Stimulated activated CD8-positive, alpha-beta memory T cell treated with anti-CD3 and anti-CD28 coated beads, Interleukin-15, amount 100 ng/mL, for 48 hours (primary cell): ENCODE results near the gene GRID1.

Experiments
- DNase-seq, 2 donors: peaks; one replicate each; pipeline ENCODE4 v3.0.0-alpha.2; 2020; ENCODE audit warnings: low read depth in 2 of 2

Gene GRID1

GRCh38 chr10:86213148-86213547, 153.4 kb downstream of the GRID1 start:
- no peak for DNase-seq

GRCh38 chr10:86212391-86212700, 154.2 kb downstream of the GRID1 start:
- no peak for DNase-seq

- no peak for DNase-seq
Measured at GRCh38 chr10:86211691-86212390, 154.8 kb downstream of the GRID1 start.

GRCh38 chr10:86210416-86210815, 156.2 kb downstream of the GRID1 start:
- no peak for DNase-seq

- DNase-seq, result no peak
Measured at GRCh38 chr10:86209726-86210125, 156.9 kb downstream of the GRID1 start.

- DNase-seq, result no peak
Measured at GRCh38 chr10:86207226-86207625, 159.4 kb downstream of the GRID1 start.

GRCh38 chr10:86206240-86206579, 160.4 kb downstream of the GRID1 start:
- no peak for DNase-seq

- DNase-seq, result no peak
Measured at GRCh38 chr10:86205306-86206239, 161.0 kb downstream of the GRID1 start.

- no peak for DNase-seq
Measured at GRCh38 chr10:86204421-86205305, 161.9 kb downstream of the GRID1 start.

GRCh38 chr10:86203162-86203905, 163.3 kb downstream of the GRID1 start:
- no peak for DNase-seq

- no peak for DNase-seq
Measured at GRCh38 chr10:86202226-86202735, 164.3 kb downstream of the GRID1 start.

GRCh38 chr10:86200867-86201266, 165.7 kb downstream of the GRID1 start:
- DNase-seq, result no peak

GRCh38 chr10:86200269-86200668, 166.3 kb downstream of the GRID1 start:
- no peak for DNase-seq

GRCh38 chr10:86199041-86199440, 167.6 kb downstream of the GRID1 start:
- no peak for DNase-seq

- DNase-seq, result no peak
Measured at GRCh38 chr10:86198271-86198670, 168.3 kb downstream of the GRID1 start.

GRCh38 chr10:86197166-86197790, 169.3 kb downstream of the GRID1 start:
- DNase-seq, result no peak

GRCh38 chr10:86195521-86196157, 171.0 kb downstream of the GRID1 start:
- DNase-seq, result no peak

GRCh38 chr10:86194684-86195083, 171.9 kb downstream of the GRID1 start:
- no peak for DNase-seq

- DNase-seq, result no peak
Measured at GRCh38 chr10:86193841-86194240, 172.8 kb downstream of the GRID1 start.

GRCh38 chr10:86192691-86193090, 173.9 kb downstream of the GRID1 start:
- no peak for DNase-seq
